Measurements from ENCODE around the gene HHATL. TPM values are rescaled to one million over a fixed set of nuclear protein-coding genes. Genes with fewer than 3 reads are reported as not detected.

Gene HHATL
- total RNA-seq, 2 experiments from 2014 or later, result not detected

DNA sequence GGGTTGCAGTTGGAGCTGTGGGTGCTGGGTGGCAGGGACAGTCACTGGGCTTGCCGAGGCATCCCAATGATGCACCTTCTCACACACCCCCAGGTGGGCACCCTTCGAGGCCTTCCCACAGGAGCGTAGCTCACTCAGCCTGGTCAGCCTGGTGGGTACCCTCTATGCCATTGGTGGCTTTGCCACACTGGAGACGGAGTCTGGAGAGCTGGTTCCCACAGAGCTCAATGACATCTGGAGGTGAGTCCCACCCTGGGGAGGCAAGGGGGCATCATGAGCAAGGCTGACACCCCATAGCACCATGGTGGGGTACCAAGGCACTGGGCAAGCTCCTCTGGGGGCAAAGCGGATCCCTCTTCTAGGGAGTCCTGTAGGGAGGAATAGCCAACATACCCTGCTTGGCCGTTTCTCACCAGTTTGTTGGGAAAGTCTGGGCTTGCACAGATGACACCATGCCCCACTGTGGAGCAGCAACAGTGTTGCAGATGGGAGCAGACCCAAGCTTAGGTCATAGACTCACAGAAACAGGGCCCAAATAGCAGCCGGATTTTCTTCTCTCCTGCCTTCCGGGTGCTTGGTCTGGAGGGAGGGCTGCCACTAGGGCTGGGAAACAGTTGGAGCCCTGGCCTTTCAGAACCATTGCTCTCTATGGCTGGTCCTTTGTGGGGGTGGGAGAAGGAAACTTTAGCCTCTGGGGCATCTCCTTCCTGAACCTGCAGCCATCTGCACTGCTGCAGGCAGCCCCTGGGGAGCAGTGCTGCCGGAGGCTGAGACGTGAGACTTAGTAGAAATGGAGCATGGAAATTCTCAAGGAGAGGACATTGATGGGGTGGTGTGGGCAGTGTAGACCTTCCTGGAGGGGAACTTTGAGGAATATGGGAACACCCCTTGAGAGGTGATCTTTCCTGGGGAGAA, 11.6 kb downstream of the HHATL start:
- no peak overlapping the region for H3K4me3 Mint-ChIP-seq
- H3K36me3 Mint-ChIP-seq (ENCODE audit: low read depth), result no peaks in the 10 kb centered on the region
- no peak for ATAC-seq
- H3K4me1 Mint-ChIP-seq (ENCODE audit: low read depth), result peaks cover 3% of the 10 kb centered on the region
- no peak overlapping the region for H3K27ac Mint-ChIP-seq
- H3K27me3 Mint-ChIP-seq (ENCODE audit: low read depth), result peaks cover 6% of the 10 kb centered on the region
- CTCF ChIA-PET, result no interaction called here
- H3K9me3 Mint-ChIP-seq (ENCODE audit: insufficient read depth), result no peaks in the 10 kb centered on the region
- POLR2A ChIA-PET, result no interaction called here
- no peak for DNase-seq

DNA sequence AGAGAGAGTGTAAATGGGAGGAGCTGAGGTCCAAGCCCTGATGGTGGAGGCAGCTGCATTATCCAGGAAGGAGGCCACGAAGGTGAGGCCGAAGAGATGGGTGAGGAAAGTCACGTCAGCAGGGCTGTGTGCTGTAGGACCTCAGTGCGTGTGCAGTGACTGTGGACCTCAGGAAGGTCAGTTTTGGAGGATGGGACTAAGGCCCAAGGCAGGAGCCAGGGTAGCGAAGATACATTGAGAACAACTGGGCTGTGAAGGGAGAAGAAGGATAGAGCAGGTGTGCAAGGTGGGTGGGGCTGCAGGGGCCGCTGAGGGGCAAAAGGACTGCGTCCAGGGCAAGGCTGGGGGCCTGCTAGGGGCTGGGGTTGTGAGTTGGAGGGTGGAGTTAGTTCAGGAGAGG, 12.4 kb downstream of the HHATL start:
- POLR2A ChIA-PET, result no interaction called here
- H3K4me1 Mint-ChIP-seq (ENCODE audit: low read depth), result peaks cover 5% of the 10 kb centered on the region
- no peak overlapping the region for H3K27ac Mint-ChIP-seq
- no peak overlapping the region for H3K4me3 Mint-ChIP-seq
- no peaks in the 10 kb centered on the region for H3K36me3 Mint-ChIP-seq (ENCODE audit: low read depth)
- CTCF ChIA-PET, result no interaction called here
- no peaks in the 10 kb centered on the region for H3K9me3 Mint-ChIP-seq (ENCODE audit: insufficient read depth)
- H3K27me3 Mint-ChIP-seq (ENCODE audit: low read depth), result peaks cover 12% of the 10 kb centered on the region
- DNase-seq, result no peak
- ATAC-seq, result no peak

DNA sequence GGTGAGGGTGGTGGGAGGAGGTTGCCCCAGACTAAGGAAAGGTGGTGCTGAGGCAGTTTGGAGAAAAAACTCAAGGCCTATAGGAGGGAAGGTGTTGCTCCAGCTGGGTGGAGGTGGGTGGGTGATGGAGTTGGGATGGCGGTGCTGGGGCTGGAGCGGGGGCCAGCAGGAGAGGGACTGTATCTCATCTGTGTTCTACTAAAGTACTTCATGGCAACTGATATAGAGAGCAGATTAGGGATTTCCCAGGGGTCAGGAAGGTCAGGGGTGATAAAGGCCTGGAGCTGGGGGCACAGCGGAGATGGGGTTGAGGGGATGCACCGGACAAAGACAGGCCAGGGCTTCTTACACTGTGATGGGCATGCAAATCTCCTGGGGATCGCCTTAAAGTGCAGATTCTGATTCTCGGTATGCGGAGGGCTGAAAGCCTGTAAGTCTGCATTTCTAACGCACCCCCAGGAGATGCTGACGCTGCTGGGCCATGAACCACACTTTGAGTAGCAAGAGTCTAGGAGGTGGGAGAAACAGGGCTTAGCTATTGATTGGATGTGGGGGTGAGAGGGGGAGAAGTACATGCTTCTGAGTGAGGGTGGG, 13.1 kb downstream of the HHATL start:
- ATAC-seq (no peak), DNase-seq (no peak)
- no peaks in the 10 kb centered on the region for H3K9me3 Mint-ChIP-seq (ENCODE audit: insufficient read depth)
- H3K27ac Mint-ChIP-seq, result no peak overlapping the region
- peaks cover 15% of the 10 kb centered on the region for H3K27me3 Mint-ChIP-seq (ENCODE audit: low read depth)
- ChIA-PET POLR2A (no interaction called here), CTCF (no interaction called here)
- H3K4me3 Mint-ChIP-seq, result no peak overlapping the region
- H3K36me3 Mint-ChIP-seq (ENCODE audit: low read depth), result no peaks in the 10 kb centered on the region
- peaks cover 5% of the 10 kb centered on the region for H3K4me1 Mint-ChIP-seq (ENCODE audit: low read depth)

DNA sequence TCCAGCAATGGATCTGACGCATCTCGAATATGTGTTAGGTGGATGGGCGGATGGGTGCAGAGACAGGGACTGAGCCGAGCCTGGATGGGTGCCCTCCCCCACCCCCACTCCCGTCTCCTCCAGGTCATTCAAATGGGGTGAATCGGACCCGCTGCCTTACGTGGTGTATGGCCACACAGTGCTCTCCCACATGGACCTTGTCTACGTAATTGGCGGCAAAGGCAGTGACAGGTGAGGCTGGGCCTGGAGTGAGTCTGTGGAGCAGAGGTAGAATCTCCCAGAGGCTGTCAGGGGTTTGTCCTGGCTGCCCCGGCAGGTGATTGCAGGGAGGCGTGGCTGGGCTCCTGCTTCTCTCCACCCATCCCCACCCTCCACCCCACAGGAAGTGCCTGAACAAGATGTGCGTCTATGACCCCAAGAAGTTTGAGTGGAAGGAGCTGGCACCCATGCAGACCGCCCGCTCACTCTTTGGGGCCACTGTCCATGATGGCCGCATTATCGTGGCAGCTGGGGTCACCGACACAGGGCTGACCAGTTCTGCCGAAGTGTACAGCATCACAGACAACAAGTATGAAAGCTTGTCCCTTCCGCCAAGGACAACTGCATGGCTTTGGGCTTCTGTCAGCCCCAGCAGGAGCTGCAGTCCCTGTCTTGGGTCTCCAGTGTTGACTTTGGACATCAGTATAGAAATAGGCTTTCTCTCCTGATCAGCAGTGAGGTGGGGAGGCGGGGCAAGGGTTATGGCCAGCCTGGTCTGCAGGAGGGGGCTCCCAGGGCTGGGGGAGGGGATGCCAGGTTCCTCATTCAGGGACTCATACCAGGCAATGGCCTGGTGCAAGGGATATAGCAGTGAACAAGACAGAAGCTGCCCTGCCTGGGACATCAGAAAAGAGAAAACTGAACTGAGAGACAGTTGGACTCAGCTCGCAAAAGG, 13.8 kb downstream of the HHATL start:
- H3K36me3 Mint-ChIP-seq (ENCODE audit: low read depth), result no peaks in the 10 kb centered on the region
- peaks cover 15% of the 10 kb centered on the region for H3K27me3 Mint-ChIP-seq (ENCODE audit: low read depth)
- DNase-seq (no peak), ATAC-seq (no peak)
- H3K9me3 Mint-ChIP-seq (ENCODE audit: insufficient read depth), result no peaks in the 10 kb centered on the region
- H3K4me1 Mint-ChIP-seq (ENCODE audit: low read depth), result peaks cover 5% of the 10 kb centered on the region
- ChIA-PET POLR2A (no interaction called here), CTCF (no interaction called here)
- no peak overlapping the region for H3K27ac Mint-ChIP-seq
- H3K4me3 Mint-ChIP-seq, result no peak overlapping the region

DNA sequence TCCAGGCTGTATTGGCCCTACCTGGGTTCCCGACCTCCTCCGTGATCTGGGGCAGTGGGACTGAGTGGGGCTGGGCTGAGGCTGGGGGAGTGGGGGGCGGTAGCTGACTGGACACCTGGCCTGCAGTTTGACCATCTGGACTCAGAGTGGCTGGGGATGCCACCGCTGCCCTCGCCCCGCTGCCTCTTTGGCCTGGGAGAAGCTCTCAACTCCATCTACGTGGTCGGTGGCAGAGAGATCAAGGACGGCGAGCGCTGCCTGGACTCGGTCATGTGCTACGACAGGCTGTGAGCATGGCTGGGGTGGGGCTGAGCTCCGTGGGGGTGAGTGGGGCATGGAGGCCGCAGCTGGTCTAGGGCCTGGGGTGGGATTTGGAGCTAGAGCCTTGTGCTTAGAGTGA, 14.6 kb downstream of the HHATL start:
- Mint-ChIP-seq H3K9me3 (ENCODE audit: insufficient read depth) (no peaks in the 10 kb centered on the region), H3K4me3 (no peak overlapping the region), H3K4me1 (ENCODE audit: low read depth) (peaks cover 5% of the 10 kb centered on the region), H3K27ac (no peak overlapping the region), H3K36me3 (ENCODE audit: low read depth) (no peaks in the 10 kb centered on the region), H3K27me3 (ENCODE audit: low read depth) (peaks cover 15% of the 10 kb centered on the region)
- ChIA-PET CTCF (no interaction called here), POLR2A (no interaction called here)
- DNase-seq, result no peak
- no peak for ATAC-seq

DNA sequence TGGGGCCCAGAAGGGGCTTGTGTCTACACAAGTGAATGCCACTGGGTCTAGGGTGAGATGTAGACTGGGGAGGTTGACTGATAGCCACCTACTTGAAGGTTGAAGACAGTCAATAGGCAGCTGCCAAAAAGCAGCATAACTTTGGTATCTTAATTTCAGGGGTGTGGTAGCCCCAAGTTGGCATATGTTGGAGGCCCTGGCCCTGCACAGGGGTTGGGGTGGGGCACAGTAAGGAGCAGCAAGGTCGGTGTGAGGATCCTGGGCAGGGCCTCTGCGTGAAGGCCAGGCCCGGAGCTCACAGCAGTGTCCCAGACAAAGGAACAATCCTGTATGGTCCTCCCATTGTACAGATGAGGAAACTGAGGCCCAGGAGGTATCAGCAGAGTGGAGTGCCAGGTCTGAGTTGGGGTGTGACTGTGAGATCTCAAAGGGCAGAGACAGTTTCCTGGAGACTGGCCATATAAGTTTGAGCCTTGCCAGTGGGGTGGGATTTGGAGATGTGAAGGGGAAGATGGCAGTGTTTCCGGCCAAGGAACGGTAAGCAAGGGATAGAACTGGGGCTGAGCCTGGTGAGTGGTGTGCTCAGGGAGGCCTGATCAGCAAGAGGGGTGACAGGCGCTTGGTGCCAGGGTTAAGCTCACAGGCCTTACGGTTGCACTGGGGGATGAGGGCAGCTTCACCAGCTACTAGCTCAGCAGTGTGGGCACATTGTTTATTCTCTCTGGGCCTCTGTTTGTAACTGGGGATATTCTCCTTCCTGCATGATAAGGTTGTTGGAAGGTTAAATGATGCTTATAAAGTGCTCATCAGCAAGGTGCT, 15.6 kb downstream of the HHATL start:
- DNase-seq, result no peak
- CTCF ChIA-PET, result no interaction called here
- POLR2A ChIA-PET, result no interaction called here

DNA sequence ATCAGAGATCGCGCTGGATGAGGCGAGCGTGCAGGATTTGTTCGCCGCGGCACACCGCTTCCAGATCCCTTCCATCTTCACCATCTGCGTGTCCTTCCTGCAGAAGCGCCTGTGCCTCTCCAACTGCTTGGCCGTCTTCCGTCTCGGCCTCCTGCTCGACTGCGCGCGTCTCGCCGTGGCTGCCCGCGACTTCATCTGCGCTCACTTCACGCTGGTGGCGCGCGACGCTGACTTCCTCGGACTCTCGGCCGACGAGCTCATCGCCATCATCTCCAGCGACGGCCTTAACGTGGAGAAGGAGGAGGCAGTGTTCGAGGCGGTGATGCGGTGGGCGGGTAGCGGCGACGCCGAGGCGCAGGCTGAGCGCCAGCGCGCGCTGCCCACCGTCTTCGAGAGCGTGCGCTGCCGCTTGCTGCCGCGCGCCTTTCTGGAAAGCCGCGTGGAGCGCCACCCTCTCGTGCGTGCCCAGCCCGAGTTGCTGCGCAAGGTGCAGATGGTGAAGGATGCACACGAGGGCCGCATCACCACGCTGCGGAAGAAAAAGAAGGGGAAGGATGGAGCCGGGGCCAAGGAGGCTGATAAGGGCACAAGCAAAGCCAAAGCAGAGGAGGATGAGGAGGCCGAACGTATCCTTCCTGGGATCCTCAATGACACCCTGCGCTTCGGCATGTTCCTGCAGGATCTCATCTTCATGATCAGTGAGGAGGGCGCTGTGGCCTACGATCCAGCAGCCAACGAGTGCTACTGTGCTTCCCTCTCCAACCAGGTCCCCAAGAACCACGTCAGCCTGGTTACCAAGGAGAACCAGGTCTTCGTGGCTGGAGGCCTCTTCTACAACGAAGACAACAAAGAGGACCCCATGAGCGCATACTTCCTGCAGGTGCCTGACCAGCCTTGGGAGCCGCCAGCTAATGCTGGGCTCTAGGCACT, 16.4 kb downstream of the HHATL start:
- POLR2A ChIA-PET, result no interaction called here
- Mint-ChIP-seq H3K4me3 (no peak overlapping the region), H3K27ac (no peak overlapping the region), H3K9me3 (ENCODE audit: insufficient read depth) (no peaks in the 10 kb centered on the region), H3K36me3 (ENCODE audit: low read depth) (no peaks in the 10 kb centered on the region), H3K4me1 (ENCODE audit: low read depth) (peaks cover 5% of the 10 kb centered on the region), H3K27me3 (ENCODE audit: low read depth) (peaks cover 17% of the 10 kb centered on the region)
- no peak for DNase-seq
- no peak for ATAC-seq
- CTCF ChIA-PET, result no interaction called here

More for the DNA sequence above, 15.6 kb downstream of the HHATL start:
- Mint-ChIP-seq H3K4me3 (no peak overlapping the region), H3K36me3 (ENCODE audit: low read depth) (no peaks in the 10 kb centered on the region), H3K27ac (no peak overlapping the region), H3K9me3 (ENCODE audit: insufficient read depth) (no peaks in the 10 kb centered on the region), H3K27me3 (ENCODE audit: low read depth) (peaks cover 15% of the 10 kb centered on the region), H3K4me1 (ENCODE audit: low read depth) (peaks cover 5% of the 10 kb centered on the region)
- no peak for ATAC-seq

DNA sequence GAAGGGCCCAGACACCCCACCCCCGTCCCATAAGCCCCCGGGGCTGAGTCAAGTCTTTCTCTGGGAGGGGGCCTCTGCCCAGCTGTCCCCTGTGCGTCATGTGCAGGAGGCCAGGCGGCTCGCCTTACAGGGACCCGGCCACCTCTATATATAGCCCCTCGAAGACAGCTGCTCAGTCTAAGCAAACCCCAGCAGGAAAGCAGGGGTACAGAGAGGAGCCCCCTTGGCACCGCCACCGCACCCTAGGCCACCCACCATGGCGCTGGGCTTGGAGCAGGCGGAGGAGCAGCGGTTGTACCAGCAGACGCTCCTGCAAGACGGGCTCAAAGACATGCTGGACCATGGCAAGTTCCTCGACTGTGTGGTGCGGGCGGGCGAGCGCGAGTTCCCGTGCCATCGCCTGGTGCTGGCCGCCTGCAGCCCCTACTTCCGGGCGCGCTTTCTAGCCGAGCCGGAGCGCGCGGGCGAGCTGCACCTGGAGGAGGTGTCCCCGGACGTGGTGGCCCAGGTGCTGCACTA, 17.2 kb downstream of the HHATL start, which contains the start of gene KLHL40:
KLHL40 (plus strand) TSS at position 175 of the 519 bp plus-strand sequence; CDS start at position 257, 82 bp downstream.
- ChIA-PET CTCF (no interaction called here), POLR2A (no interaction called here)
- no peak for ATAC-seq
- H3K4me1 Mint-ChIP-seq (ENCODE audit: low read depth), result peaks cover 5% of the 10 kb centered on the region
- DNase-seq, result no peak
- no peak within 1 kb of the TSS for H3K27ac Mint-ChIP-seq
- no peaks in the 10 kb centered on the region for H3K36me3 Mint-ChIP-seq (ENCODE audit: low read depth)
- no peaks in the 10 kb centered on the region for H3K9me3 Mint-ChIP-seq (ENCODE audit: insufficient read depth)
- peaks cover 17% of the 10 kb centered on the region for H3K27me3 Mint-ChIP-seq (ENCODE audit: low read depth)
- H3K4me3 Mint-ChIP-seq, result no peak within 1 kb of the TSS

DNA sequence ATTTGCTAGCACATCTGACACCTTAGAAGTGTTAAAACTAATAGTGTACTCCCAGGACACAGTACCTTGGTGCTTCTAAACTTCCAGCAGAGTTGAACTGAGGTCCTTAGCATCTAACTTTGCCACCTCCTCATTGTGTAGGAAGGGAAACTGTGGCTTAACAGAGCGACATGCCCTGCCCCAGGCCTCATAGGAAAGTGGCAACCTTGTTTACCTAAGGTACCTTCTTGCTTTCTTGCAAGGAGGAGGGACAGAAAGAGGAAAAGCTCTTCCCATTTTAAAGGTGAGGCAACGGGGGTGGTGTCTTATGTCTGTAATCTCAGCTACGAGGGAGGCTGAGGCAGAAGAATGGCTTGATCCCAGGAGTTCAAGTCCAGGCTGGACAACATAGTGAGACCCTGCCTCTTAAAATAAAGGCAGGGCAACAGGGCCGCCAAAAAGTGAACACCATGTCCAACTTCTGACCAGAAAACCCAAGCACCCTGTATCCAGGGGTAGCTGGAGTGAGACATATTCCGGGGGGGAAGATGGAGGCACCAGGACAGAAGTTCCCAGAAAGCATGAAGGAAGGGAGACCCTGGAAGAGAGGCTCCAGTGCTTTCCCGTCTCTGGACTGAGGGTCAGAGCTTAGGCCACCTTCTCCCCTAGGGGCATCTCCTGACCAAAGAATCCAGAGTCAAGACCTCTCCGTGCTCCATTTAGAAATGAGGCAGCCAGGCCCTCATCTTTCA, 17.8 kb downstream of the HHATL start:
- Mint-ChIP-seq H3K36me3 (ENCODE audit: low read depth) (no peaks in the 10 kb centered on the region), H3K9me3 (ENCODE audit: insufficient read depth) (no peaks in the 10 kb centered on the region), H3K4me3 (no peak overlapping the region), H3K4me1 (ENCODE audit: low read depth) (peaks cover 5% of the 10 kb centered on the region), H3K27ac (no peak overlapping the region), H3K27me3 (ENCODE audit: low read depth) (peaks cover 17% of the 10 kb centered on the region)
- DNase-seq (no peak), ATAC-seq (no peak)
- CTCF ChIA-PET, result no interaction called here
- POLR2A ChIA-PET, result no interaction called here

DNA sequence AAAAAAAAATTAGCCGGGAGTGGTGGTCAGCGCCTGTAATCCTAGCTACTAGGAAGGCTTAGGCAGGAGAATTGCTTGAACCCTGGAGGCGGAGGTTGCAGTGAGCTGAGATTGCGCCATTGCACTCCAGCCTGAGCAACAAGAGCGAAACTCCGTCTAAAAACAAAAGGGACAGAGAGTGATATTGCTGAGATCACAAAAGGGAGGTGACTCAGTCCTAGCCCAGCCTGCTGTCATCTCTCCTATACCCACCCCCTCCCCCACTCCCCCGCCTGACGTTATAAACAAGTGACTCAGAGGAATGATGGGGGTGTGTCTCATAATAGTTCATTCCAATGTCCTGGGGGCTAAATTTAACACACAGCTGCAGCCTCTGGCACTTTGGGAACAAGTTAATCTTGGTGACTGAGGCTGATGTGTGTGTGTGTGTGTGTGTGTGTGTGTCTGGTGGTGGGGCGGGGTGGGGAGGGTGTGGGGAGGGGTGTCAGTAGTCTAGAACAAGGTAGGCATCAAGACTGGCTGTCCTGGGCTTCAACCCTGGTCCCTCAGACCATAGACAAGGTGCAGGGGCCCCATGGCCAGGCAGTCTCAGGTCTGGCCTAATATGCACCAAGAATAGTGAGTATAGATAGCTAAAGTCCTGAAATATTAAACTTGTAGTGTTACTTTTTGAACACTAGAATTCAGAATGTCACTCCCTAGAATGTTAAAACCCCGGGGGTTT, 18.6 kb downstream of the HHATL start:
- no peak overlapping the region for H3K27ac Mint-ChIP-seq
- H3K4me1 Mint-ChIP-seq (ENCODE audit: low read depth), result peaks cover 5% of the 10 kb centered on the region
- H3K27me3 Mint-ChIP-seq (ENCODE audit: low read depth), result peaks cover 17% of the 10 kb centered on the region
- no peak overlapping the region for H3K4me3 Mint-ChIP-seq
- ATAC-seq (no peak), DNase-seq (no peak)
- H3K36me3 Mint-ChIP-seq (ENCODE audit: low read depth), result no peaks in the 10 kb centered on the region
- ChIA-PET POLR2A (no interaction called here), CTCF (no interaction called here)
- no peaks in the 10 kb centered on the region for H3K9me3 Mint-ChIP-seq (ENCODE audit: insufficient read depth)
